ENCODE data around the gene ABI1. TPM values are rescaled to one million over a fixed set of nuclear protein-coding genes. Genes with fewer than 3 reads are reported as not detected.
"Not testable (repeated sequence)": the region's sequence is repeated elsewhere in the genome, so short reads cannot be mapped to it uniquely, and the experiment has no call there.

The ABI1 gene
- total RNA-seq, 1 donor from 2014 or later = 83.5 TPM

GRCh38 chr10:26860102-26860442 lies 686 bp downstream of the ABI1 start:
- H3K36me3 Mint-ChIP-seq (ENCODE audit: low read depth) = peaks cover 7% of the 10 kb centered on the region
- no peaks in the 10 kb centered on the region for H3K9me3 Mint-ChIP-seq
- intact Hi-C loops (cut with micrococcal nuclease) = loop anchor here (1.0 to 5.0 kb wide), 8 partner anchors 61 to 1672 kb away; partner anchors contain the start of genes ANKRD26, APBB1IP, RAB18 and WAC
- peak overlapping the region; percentile 83 for H3K27ac Mint-ChIP-seq
- peak overlapping the region; percentile 98 for H3K4me3 Mint-ChIP-seq
- peaks cover 48% of the 10 kb centered on the region for H3K4me1 Mint-ChIP-seq
- DNase-seq (no peak), ATAC-seq (ENCODE audit: low read depth) (peak; percentile 4)
- ChIA-PET CTCF (interaction anchor here (1.1 kb wide), 1 partner anchor 134 kb away, joined by 3 read pairs; no protein-coding TSS in a partner anchor), POLR2A (interaction anchor here (0.5 to 3.3 kb wide), 12 partner anchors 10 to 294 kb away, joined by 3 to 33 read pairs (median 5); partner anchors contain the start of gene YME1L1)
- no peak for TF ChIP-seq CTCF (IDR thresholded peaks at IDR 0.05)
- H3K27me3 Mint-ChIP-seq = peaks cover 3% of the 10 kb centered on the region

- peaks cover 3% of the 10 kb centered on the region for H3K27me3 Mint-ChIP-seq
- POLR2A ChIA-PET = interaction anchor here (0.6 to 3.3 kb wide), 7 partner anchors 18 to 295 kb away, joined by 3 to 33 read pairs (median 7); partner anchors contain the start of gene YME1L1
- ATAC-seq (ENCODE audit: low read depth) (no peak), DNase-seq (no peak)
- peak overlapping the region; percentile 83 for H3K27ac Mint-ChIP-seq
- H3K36me3 Mint-ChIP-seq (ENCODE audit: low read depth) = peaks cover 9% of the 10 kb centered on the region
- intact Hi-C loops (cut with micrococcal nuclease) = loop anchor here (1.0 to 5.0 kb wide), 10 partner anchors 15 to 1673 kb away; partner anchors contain the start of genes ANKRD26, APBB1IP, RAB18 and WAC
- peak overlapping the region; percentile 98 for H3K4me3 Mint-ChIP-seq
- no peak for TF ChIP-seq CTCF (IDR thresholded peaks at IDR 0.05)
- H3K9me3 Mint-ChIP-seq = no peaks in the 10 kb centered on the region
- H3K4me1 Mint-ChIP-seq = peaks cover 54% of the 10 kb centered on the region
- CTCF ChIA-PET = interaction anchor here (1.1 kb wide), 1 partner anchor 133 kb away, joined by 3 read pairs; no protein-coding TSS in a partner anchor
Observed at GRCh38 chr10:26859241-26860101, 1.3 kb downstream of the ABI1 start.

GRCh38 chr10:26858707-26859034 lies 2.1 kb downstream of the ABI1 start:
- Mint-ChIP-seq H3K4me1 (peaks cover 62% of the 10 kb centered on the region), H3K27ac (peak overlapping the region; percentile 83), H3K27me3 (peaks cover 3% of the 10 kb centered on the region), H3K4me3 (peak overlapping the region; percentile 98), H3K9me3 (no peaks in the 10 kb centered on the region), H3K36me3 (ENCODE audit: low read depth) (peaks cover 12% of the 10 kb centered on the region)
- DNase-seq (no peak), ATAC-seq (ENCODE audit: low read depth) (no peak)
- ChIA-PET CTCF (no interaction called here), POLR2A (interaction anchor here (0.6 to 3.3 kb wide), 4 partner anchors 70 to 296 kb away, joined by 3 to 33 read pairs (median 7); partner anchors contain the start of gene YME1L1)
- intact Hi-C loops (cut with micrococcal nuclease) = loop anchor here (1.0 to 5.0 kb wide), 3 partner anchors 8 to 36 kb away; no protein-coding TSS in a partner anchor
- no peak for TF ChIP-seq CTCF (IDR thresholded peaks at IDR 0.05)

GRCh38 chr10:26857991-26858706 lies 2.6 kb downstream of the ABI1 start:
- H3K4me3 Mint-ChIP-seq = peak overlapping the region; percentile 98
- POLR2A ChIA-PET = interaction anchor here (0.7 to 2.2 kb wide), 8 partner anchors 13 to 384 kb away, joined by 3 to 7 read pairs (median 4); no protein-coding TSS in a partner anchor
- DNase-seq (no peak), ATAC-seq (ENCODE audit: low read depth) (no peak)
- H3K27me3 Mint-ChIP-seq = no peaks in the 10 kb centered on the region
- peaks cover 13% of the 10 kb centered on the region for H3K36me3 Mint-ChIP-seq (ENCODE audit: low read depth)
- TF ChIP-seq CTCF (IDR thresholded peaks at IDR 0.05) = no peak
- H3K4me1 Mint-ChIP-seq = peaks cover 63% of the 10 kb centered on the region
- H3K9me3 Mint-ChIP-seq = no peaks in the 10 kb centered on the region
- CTCF ChIA-PET = interaction anchor here (0.9 kb wide), 1 partner anchor 132 kb away, joined by 8 read pairs; no protein-coding TSS in a partner anchor
- H3K27ac Mint-ChIP-seq = peak overlapping the region; percentile 83
- intact Hi-C loops (cut with micrococcal nuclease) = loop anchor here (1.0 to 5.0 kb wide), 4 partner anchors 8 to 36 kb away; no protein-coding TSS in a partner anchor

- DNase-seq; H3K9me3 Mint-ChIP-seq; ATAC-seq (ENCODE audit: low read depth); H3K27me3 Mint-ChIP-seq: not testable (repeated sequence)
- H3K27ac Mint-ChIP-seq = peak overlapping the region; percentile 83
- peaks cover 63% of the 10 kb centered on the region for H3K4me1 Mint-ChIP-seq
- peak overlapping the region; percentile 98 for H3K4me3 Mint-ChIP-seq
- intact Hi-C loops (cut with micrococcal nuclease) = loop anchor here (2.0 to 5.0 kb wide), 2 partner anchors 21 to 35 kb away; no protein-coding TSS in a partner anchor
- peaks cover 13% of the 10 kb centered on the region for H3K36me3 Mint-ChIP-seq (ENCODE audit: low read depth)
- ChIA-PET POLR2A (interaction anchor here (0.6 to 2.2 kb wide), 10 partner anchors 12 to 385 kb away, joined by 3 to 13 read pairs (median 5); partner anchors contain the start of gene YME1L1), CTCF (interaction anchor here (0.9 kb wide), 1 partner anchor 131 kb away, joined by 8 read pairs; no protein-coding TSS in a partner anchor)
Observed at GRCh38 chr10:26857553-26857952, 3.2 kb downstream of the ABI1 start.

All from activated B cell treated with CpG ODN at 0.5 μM for 24 hours (primary cell).